Fibroblast of pulmonary artery (primary cell): Measurements from ENCODE around the gene ASXL3.

Source experiments
- DNase-seq: peaks from one replicate; pipeline ENCODE4 v3.0.0-alpha.2; 2010; ENCODE audit warnings: low read depth
- H3K4me3 ChIP-seq: replicated peaks from 2 replicates; pipeline ENCODE4 v1.5.1; 2011; ENCODE audit warnings: low read depth, mild to moderate bottlenecking, control low read depth, low read length, moderate library complexity
- TF ChIP-seq, protein P1 (sequence below): IDR thresholded peaks from 2 replicates; pipeline ENCODE4 v1.5.1; 2011; ENCODE audit warnings: mild to moderate bottlenecking, control low read depth, low read length, inconsistent platforms; ENCODE audit errors: missing control alignments

ASXL3 gene

DNA sequence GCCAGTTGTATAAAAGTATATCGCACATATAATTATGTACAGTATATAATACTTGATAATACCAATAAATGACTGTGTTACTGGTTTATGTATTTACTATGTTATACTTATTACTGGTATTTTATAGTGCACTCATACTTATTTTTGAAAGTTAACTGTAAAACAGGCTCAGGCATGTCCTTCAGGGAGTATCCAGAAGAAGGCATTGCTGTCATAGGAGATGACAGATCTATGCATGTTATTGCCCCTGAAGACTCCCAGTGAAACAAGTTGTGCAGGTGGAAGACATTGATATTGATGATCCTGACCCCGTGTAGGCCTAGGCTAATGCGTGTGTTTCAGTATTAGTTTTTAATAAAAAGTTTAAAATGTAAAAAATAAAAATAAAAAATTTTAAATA, 20.3 kb upstream of the ASXL3 start:
- no peak overlapping the region for H3K4me3 ChIP-seq
- no peak for DNase-seq
- TF ChIP-seq, protein P1, sequence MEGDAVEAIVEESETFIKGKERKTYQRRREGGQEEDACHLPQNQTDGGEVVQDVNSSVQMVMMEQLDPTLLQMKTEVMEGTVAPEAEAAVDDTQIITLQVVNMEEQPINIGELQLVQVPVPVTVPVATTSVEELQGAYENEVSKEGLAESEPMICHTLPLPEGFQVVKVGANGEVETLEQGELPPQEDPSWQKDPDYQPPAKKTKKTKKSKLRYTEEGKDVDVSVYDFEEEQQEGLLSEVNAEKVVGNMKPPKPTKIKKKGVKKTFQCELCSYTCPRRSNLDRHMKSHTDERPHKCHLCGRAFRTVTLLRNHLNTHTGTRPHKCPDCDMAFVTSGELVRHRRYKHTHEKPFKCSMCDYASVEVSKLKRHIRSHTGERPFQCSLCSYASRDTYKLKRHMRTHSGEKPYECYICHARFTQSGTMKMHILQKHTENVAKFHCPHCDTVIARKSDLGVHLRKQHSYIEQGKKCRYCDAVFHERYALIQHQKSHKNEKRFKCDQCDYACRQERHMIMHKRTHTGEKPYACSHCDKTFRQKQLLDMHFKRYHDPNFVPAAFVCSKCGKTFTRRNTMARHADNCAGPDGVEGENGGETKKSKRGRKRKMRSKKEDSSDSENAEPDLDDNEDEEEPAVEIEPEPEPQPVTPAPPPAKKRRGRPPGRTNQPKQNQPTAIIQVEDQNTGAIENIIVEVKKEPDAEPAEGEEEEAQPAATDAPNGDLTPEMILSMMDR, result no peak

DNA sequence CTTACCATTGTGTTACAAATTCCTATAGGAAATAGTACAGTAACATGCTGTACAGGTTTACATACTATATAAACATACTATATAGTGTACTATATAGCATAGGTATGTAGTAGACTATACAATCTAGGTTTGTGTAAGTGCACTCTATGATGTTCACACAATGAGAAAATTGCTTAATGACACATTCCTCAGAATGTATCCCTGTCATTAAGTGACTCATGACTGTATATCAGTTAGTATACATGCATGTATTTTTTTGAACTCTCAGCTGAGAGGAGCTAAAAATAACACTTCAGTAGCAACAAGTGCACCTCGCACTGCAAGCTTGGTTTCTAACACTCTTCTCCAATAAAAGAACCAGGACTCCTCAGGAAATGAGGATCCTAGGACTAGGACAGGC, 19.5 kb upstream of the ASXL3 start:
- TF ChIP-seq, protein P1, result no peak
- DNase-seq, result no peak
- H3K4me3 ChIP-seq, result no peak overlapping the region

GRCh38 chr18:33560686-33561370, 17.2 kb upstream of the ASXL3 start:
- no peak overlapping the region for H3K4me3 ChIP-seq
- TF ChIP-seq, protein P1, result no peak
- DNase-seq, result peak; percentile 49

DNA sequence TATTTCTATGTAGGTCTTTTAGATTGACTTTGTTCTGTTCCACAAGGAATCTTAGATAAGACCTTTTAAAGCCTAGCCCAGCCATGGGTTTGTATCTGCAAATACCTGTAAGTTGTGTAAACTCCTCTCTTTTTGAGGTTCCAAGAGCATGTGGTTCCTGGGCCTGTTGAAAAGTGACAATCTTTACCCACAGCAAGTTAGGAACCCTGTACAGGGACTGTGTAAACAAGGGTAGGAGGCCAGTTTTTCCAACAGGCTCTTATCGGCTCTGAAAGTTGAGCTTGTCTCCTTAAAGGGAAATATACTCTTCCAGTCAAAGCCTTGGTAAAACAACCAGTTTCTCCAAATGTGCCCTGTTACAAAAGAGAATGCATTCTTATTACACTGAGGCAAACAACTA, 15.3 kb upstream of the ASXL3 start:
- TF ChIP-seq, protein P1, result no peak
- H3K4me3 ChIP-seq, result no peak overlapping the region
- DNase-seq, result no peak

DNA sequence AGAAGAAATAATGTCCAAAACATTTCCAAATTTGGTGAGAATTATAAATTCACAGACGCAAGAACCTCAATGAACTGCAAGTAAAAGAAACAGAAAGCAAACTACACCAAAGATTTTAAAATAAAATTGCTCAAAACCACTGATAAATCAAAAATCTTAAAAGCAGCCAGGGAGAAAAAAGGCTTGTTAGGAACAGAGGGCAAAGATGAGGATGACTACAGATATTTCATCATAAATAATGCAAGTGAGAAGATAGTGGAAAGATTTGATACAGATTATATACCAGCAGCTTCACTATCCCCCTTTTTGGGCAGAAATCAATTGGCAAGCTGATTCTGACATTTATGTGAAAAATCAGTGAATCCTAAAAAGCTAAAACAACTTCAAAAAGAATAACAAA, 10.3 kb upstream of the ASXL3 start:
- no peak for DNase-seq
- H3K4me3 ChIP-seq, result no peak overlapping the region
- TF ChIP-seq, protein P1, result no peak

- no peak overlapping the region for H3K4me3 ChIP-seq
- TF ChIP-seq, protein P1, result no peak
- no peak for DNase-seq
These were observed 5.8 kb upstream of the ASXL3 start for GRCh38 chr18:33571998-33572787.
